ENCODE measurements around the gene ACSL1.

DNA sequence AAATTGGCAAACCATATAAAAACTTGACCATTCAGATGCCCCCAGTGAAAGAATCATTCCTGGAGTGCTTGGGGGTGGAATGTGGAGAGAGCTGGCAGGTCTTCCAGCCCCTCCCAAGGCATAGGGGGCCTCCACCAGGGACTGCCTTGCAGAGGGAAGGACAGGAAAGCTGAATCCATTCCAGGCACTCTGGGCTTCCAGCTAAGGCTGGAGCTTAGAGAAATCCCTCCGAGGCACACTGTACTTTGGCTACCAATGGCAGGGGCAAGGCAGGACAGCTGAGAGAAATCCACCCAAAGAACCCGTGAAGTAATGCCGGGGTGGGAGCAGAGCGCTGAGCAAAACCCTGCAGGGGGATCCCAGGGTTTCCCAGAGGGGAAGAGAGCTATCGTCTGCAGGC is 95.8 kb downstream of the ACSL1 start:
- no peak for TF ChIP-seq CTCF (IDR thresholded peaks at IDR 0.05)
- TF ChIP-seq POLR2A (IDR thresholded peaks at IDR 0.05) = no peak
- no peak for TF ChIP-seq EP300 (IDR thresholded peaks at IDR 0.05)

Data from ovary (tissue), 3 donors.